Esophagus (tissue), 2 donors: ENCODE data around the gene PTCH2. TPM values are rescaled to one million over a fixed set of nuclear protein-coding genes. Genes with fewer than 3 reads are reported as not detected.
"Not testable (repeated sequence)": the region's sequence is repeated elsewhere in the genome, so short reads cannot be mapped to it uniquely, and the experiment has no call there.

ENCODE experiments used
- H3K27ac ChIP-seq, 2 donors: one replicate each; pipeline ENCODE4 v1.5.1; 2013; ENCODE audit warnings: low read depth in 2 of 2, mild to moderate bottlenecking in 2 of 2, inconsistent platforms in 1 of 2, low read length in 1 of 2, moderate library complexity in 1 of 2
- H3K27me3 ChIP-seq, 2 donors: one replicate each; pipeline ENCODE4 v1.6.1; 2013; ENCODE audit warnings: low read length in 2 of 2, control low read depth in 1 of 2, mild to moderate bottlenecking in 1 of 2; ENCODE audit not compliant: insufficient read depth in 2 of 2, control insufficient read depth in 1 of 2
- H3K36me3 ChIP-seq, 2 donors: one replicate each; pipeline ENCODE4 v1.6.1; 2013; ENCODE audit warnings: low read length in 1 of 2; ENCODE audit not compliant: control insufficient read depth in 2 of 2, insufficient read depth in 2 of 2
- H3K4me1 ChIP-seq, 2 donors: one replicate each; pipeline ENCODE4 v1.6.1; 2013; ENCODE audit warnings: low read length in 1 of 2; ENCODE audit not compliant: control insufficient read depth in 2 of 2, insufficient read depth in 2 of 2
- H3K4me3 ChIP-seq, 2 donors: one replicate each; pipeline ENCODE4 v1.5.1; 2013; ENCODE audit warnings: low read length in 2 of 2, mild to moderate bottlenecking in 2 of 2, low read depth in 1 of 2, moderate library complexity in 1 of 2
- H3K9me3 ChIP-seq, 2 donors: one replicate each; pipeline ENCODE4 v1.6.1; 2013; ENCODE audit warnings: mild to moderate bottlenecking in 2 of 2, low read depth in 1 of 2, low read length in 1 of 2, moderate library complexity in 1 of 2; ENCODE audit not compliant: control insufficient read depth in 2 of 2, insufficient read depth in 1 of 2
- WGBS, 2 donors: extraction: QIAGEN DNeasy Blood & Tissue Kit; methylation state at CpG; one replicate each; pipeline ENCODE4 v1.1.7; 2013; 5-methylcytosine and 5-hydroxymethylcytosine counted together
- polyA plus RNA-seq, 2 donors: library from polyadenylated mRNA; stranded (reverse); fragments of 200-250 nt; gene quantifications; one replicate each; pipeline ENCODE4 v1.2.3, GENCODE V29; 2013
- donor health status: healthy with polysubstance abuse.
- donor health status: Bipolar disorder and iron deficiency.

The PTCH2 gene
- polyA plus RNA-seq, 2 donors, result 0.34 to 0.71 TPM

GRCh38 chr1:44831516-44831915 lies 11.5 kb downstream of the PTCH2 start:
- H3K27me3 ChIP-seq, result no peaks in the 10 kb centered on the region
- H3K9me3 ChIP-seq, result no peaks in the 10 kb centered on the region
- WGBS, 2 donors, result 41% methylated on average over 9 of the region's 9 CpGs
- H3K4me1 ChIP-seq, result no peaks in the 10 kb centered on the region
- H3K27ac ChIP-seq, result no peak overlapping the region
- H3K4me3 ChIP-seq, result no peak overlapping the region
- no peaks in the 10 kb centered on the region for H3K36me3 ChIP-seq

GRCh38 chr1:44830900-44831304 lies 12.2 kb downstream of the PTCH2 start:
- H3K36me3 ChIP-seq, result no peaks in the 10 kb centered on the region
- H3K4me3 ChIP-seq, result no peak overlapping the region
- WGBS, 2 donors, result 79 to 83% methylated on average over 10 of the region's 10 CpGs
- H3K27ac ChIP-seq, result no peak overlapping the region
- no peaks in the 10 kb centered on the region for H3K4me1 ChIP-seq
- H3K9me3 ChIP-seq, result no peaks in the 10 kb centered on the region
- H3K27me3 ChIP-seq, result no peaks in the 10 kb centered on the region

- no peaks in the 10 kb centered on the region for H3K9me3 ChIP-seq
- no peak overlapping the region for H3K27ac ChIP-seq
- no peaks in the 10 kb centered on the region for H3K27me3 ChIP-seq
- whole genome bisulfite sequencing, 2 donors, result 86 to 87% methylated on average over 12 of the region's 12 CpGs
- H3K36me3 ChIP-seq, result no peaks in the 10 kb centered on the region
- no peak overlapping the region for H3K4me3 ChIP-seq
- H3K4me1 ChIP-seq, result no peaks in the 10 kb centered on the region
Measured at GRCh38 chr1:44829506-44830384, 13.3 kb downstream of the PTCH2 start.

GRCh38 chr1:44828841-44829440 lies 14.1 kb downstream of the PTCH2 start:
- Histone ChIP-seq H3K27ac (no peak overlapping the region), H3K4me3 (no peak overlapping the region), H3K4me1 (no peaks in the 10 kb centered on the region), H3K27me3 (no peaks in the 10 kb centered on the region), H3K36me3 (no peaks in the 10 kb centered on the region), H3K9me3 (no peaks in the 10 kb centered on the region)
- 87 to 89% methylated on average over 15 of the region's 15 CpGs for WGBS, 2 donors

GRCh38 chr1:44828003-44828651 lies 14.9 kb downstream of the PTCH2 start:
- no peak overlapping the region for H3K27ac ChIP-seq
- WGBS, 2 donors, result 93 to 97% methylated on average over 21 of the region's 21 CpGs
- no peaks in the 10 kb centered on the region for H3K27me3 ChIP-seq
- no peaks in the 10 kb centered on the region for H3K36me3 ChIP-seq
- no peaks in the 10 kb centered on the region for H3K4me1 ChIP-seq
- no peak overlapping the region for H3K4me3 ChIP-seq
- H3K9me3 ChIP-seq, result no peaks in the 10 kb centered on the region

- H3K27ac ChIP-seq, result no peak overlapping the region
- H3K36me3 ChIP-seq, result no peaks in the 10 kb centered on the region
- H3K4me3 ChIP-seq, result no peak overlapping the region
- H3K27me3 ChIP-seq, result no peaks in the 10 kb centered on the region
- 87 to 88% methylated on average over 28 of the region's 28 CpGs for WGBS, 2 donors
- no peaks in the 10 kb centered on the region for H3K4me1 ChIP-seq
- H3K9me3 ChIP-seq, result no peaks in the 10 kb centered on the region
Measured at GRCh38 chr1:44827197-44828002, 15.7 kb downstream of the PTCH2 start.

- 69 to 72% methylated on average over 24 of the region's 24 CpGs for WGBS, 2 donors
- Histone ChIP-seq H3K9me3 (no peaks in the 10 kb centered on the region), H3K36me3 (no peaks in the 10 kb centered on the region), H3K4me1 (no peaks in the 10 kb centered on the region), H3K4me3 (no peak overlapping the region), H3K27ac (no peak overlapping the region), H3K27me3 (no peaks in the 10 kb centered on the region)
Measured at GRCh38 chr1:44826375-44827196, 16.5 kb downstream of the PTCH2 start.

- WGBS, 2 donors, result 91 to 94% methylated on average over 6 of the region's 6 CpGs
- H3K4me1 ChIP-seq, H3K4me3 ChIP-seq, H3K27me3 ChIP-seq, H3K27ac ChIP-seq, H3K36me3 ChIP-seq, H3K9me3 ChIP-seq: not testable (repeated sequence)
Measured at GRCh38 chr1:44824392-44824791, 18.7 kb downstream of the PTCH2 start.
